ENCODE results near the gene CYP2A7.
"Not testable (repeated sequence)": the region's sequence is repeated elsewhere in the genome, so short reads cannot be mapped to it uniquely, and the experiment has no call there.

DNA sequence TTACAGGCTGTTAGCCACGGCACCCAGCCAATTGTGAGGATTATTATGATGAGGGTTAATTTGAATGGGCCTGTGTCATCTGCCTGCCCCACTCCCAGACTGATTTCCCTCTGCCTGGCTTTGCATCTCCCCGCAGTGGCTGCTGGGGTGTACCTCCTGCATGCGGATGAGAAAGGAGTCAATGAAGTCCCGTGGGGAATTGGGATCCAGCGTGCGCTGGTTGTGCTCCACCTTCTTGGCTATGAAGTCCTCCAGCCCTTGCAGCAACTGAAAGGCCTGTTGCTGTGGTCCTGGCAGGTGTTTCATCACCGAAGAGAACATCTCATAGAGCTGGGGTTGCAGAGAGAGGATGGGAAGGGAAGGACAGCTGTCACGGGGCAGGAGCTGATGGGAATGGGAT is 35.3 kb downstream of the CYP2A7 start:
- TF ChIP-seq, protein P1, sequence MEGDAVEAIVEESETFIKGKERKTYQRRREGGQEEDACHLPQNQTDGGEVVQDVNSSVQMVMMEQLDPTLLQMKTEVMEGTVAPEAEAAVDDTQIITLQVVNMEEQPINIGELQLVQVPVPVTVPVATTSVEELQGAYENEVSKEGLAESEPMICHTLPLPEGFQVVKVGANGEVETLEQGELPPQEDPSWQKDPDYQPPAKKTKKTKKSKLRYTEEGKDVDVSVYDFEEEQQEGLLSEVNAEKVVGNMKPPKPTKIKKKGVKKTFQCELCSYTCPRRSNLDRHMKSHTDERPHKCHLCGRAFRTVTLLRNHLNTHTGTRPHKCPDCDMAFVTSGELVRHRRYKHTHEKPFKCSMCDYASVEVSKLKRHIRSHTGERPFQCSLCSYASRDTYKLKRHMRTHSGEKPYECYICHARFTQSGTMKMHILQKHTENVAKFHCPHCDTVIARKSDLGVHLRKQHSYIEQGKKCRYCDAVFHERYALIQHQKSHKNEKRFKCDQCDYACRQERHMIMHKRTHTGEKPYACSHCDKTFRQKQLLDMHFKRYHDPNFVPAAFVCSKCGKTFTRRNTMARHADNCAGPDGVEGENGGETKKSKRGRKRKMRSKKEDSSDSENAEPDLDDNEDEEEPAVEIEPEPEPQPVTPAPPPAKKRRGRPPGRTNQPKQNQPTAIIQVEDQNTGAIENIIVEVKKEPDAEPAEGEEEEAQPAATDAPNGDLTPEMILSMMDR (IDR thresholded peaks at IDR 0.05) = not testable (repeated sequence)
- TF ChIP-seq POLR2A (IDR thresholded peaks at IDR 0.05) = not testable (repeated sequence)
